GM23338 (cell line): ENCODE data around the gene TMA7B. TPM values are rescaled to one million over a fixed set of nuclear protein-coding genes. Genes with fewer than 3 reads are reported as not detected.

Source experiments
- ATAC-seq: fragments of 200-7000 bp; cut with Tn5 transposase; 3 replicates; pipeline ENCODE4 v1.9.1; 2020
- DNase-seq: peaks from one replicate; pipeline ENCODE4 v3.0.0-alpha.2; 2015; ENCODE audit warnings: low spot score
- H2AFZ ChIP-seq: fragments of 200-600 bp; sonication (generic); 2 replicates; pipeline ENCODE4 v1.8.0; 2016; ENCODE audit warnings: antibody characterized with exemption, mild to moderate bottlenecking, moderate library complexity
- H3F3A ChIP-seq: fragments of 200-600 bp; sonication (generic); replicated peaks from 2 replicates; pipeline ENCODE4 v1.8.0; 2017; ENCODE audit warnings: antibody characterized with exemption, mixed run types, low read depth
- H3K27ac ChIP-seq: fragments of 200-600 bp; sonication (generic); 2 replicates; pipeline ENCODE4 v1.6.1; 2016; ENCODE audit warnings: low read depth
- H3K27me3 ChIP-seq: fragments of 200-600 bp; sonication (generic); 2 replicates; pipeline ENCODE4 v1.8.0; 2016; ENCODE audit warnings: mild to moderate bottlenecking, mixed run types, moderate library complexity; ENCODE audit not compliant: insufficient read depth
- H3K36me3 ChIP-seq: fragments of 200-600 bp; sonication (generic); 2 replicates; pipeline ENCODE4 v1.8.0; 2016; ENCODE audit warnings: mild to moderate bottlenecking; ENCODE audit not compliant: insufficient read depth
- H3K4me1 ChIP-seq: fragments of 200-600 bp; sonication (generic); 2 replicates; pipeline ENCODE4 v1.8.0; 2016; ENCODE audit warnings: mild to moderate bottlenecking, moderate library complexity; ENCODE audit not compliant: insufficient read depth
- H3K4me2 ChIP-seq: fragments of 200-600 bp; sonication (generic); 2 replicates; pipeline ENCODE4 v1.7.1; 2017; ENCODE audit warnings: mixed run types
- H3K4me3 ChIP-seq: fragments of 200-600 bp; sonication (generic); 2 replicates; pipeline ENCODE4 v1.6.1; 2016; ENCODE audit warnings: mixed run types
- H3K79me2 ChIP-seq: fragments of 200-600 bp; sonication (generic); replicated peaks from 2 replicates; pipeline ENCODE4 v1.8.0; 2017; ENCODE audit warnings: mild to moderate bottlenecking; ENCODE audit not compliant: insufficient read depth
- H3K9me2 ChIP-seq: fragments of 200-600 bp; sonication (generic); 2 replicates; pipeline ENCODE4 v1.8.0; 2017; ENCODE audit not compliant: insufficient read depth
- H4K20me1 ChIP-seq: fragments of 200-600 bp; sonication (generic); replicated peaks from 2 replicates; pipeline ENCODE4 v1.8.0; 2017; ENCODE audit warnings: mild to moderate bottlenecking; ENCODE audit not compliant: insufficient read depth
- H3K27ac Mint-ChIP-seq: 2 replicates; pipeline ENCODE4 v1.8.0; 2020; ENCODE audit warnings: inconsistent platforms, mild to moderate bottlenecking, moderate library complexity, mixed read lengths
- H3K27me3 Mint-ChIP-seq: 3 replicates; pipeline ENCODE4 v1.8.0; 2022; ENCODE audit warnings: low read depth, mild to moderate bottlenecking, moderate library complexity, mixed read lengths, inconsistent platforms; ENCODE audit not compliant: insufficient read depth, poor library complexity
- H3K36me3 Mint-ChIP-seq: 3 replicates; pipeline ENCODE4 v1.8.0; 2021; ENCODE audit warnings: low read depth, mild to moderate bottlenecking, inconsistent platforms, moderate library complexity, mixed read lengths
- H3K4me1 Mint-ChIP-seq: 3 replicates; pipeline ENCODE4 v1.8.0; 2020; ENCODE audit warnings: mild to moderate bottlenecking, inconsistent platforms, mixed read lengths
- H3K4me3 Mint-ChIP-seq: 3 replicates; pipeline ENCODE4 v1.8.0; 2021; ENCODE audit warnings: moderate library complexity, mild to moderate bottlenecking, inconsistent platforms, mixed read lengths
- H3K9me3 Mint-ChIP-seq: 3 replicates; pipeline ENCODE4 v1.8.0; 2020; ENCODE audit warnings: moderate library complexity, mild to moderate bottlenecking, inconsistent platforms, mixed read lengths
- CREB1 ChIP-seq: fragments of 250-450 bp; sonication (Bioruptor Pico); IDR thresholded peaks from 2 replicates; pipeline ENCODE4 v1.5.0; 2020; ENCODE audit warnings: low read depth, mild to moderate bottlenecking, moderate library complexity
- EZH2 ChIP-seq: fragments of 200-600 bp; sonication (generic); IDR thresholded peaks from one replicate; pipeline ENCODE4 v1.8.0; 2017; ENCODE audit warnings: antibody characterized with exemption, mild to moderate bottlenecking, low read depth; ENCODE audit not compliant: unreplicated experiment
- EZH2phosphoT487 ChIP-seq: fragments of 200-600 bp; sonication (generic); IDR thresholded peaks from one replicate; pipeline ENCODE4 v1.8.1; 2018; ENCODE audit warnings: antibody characterized with exemption; ENCODE audit not compliant: unreplicated experiment
- JUNB ChIP-seq: IDR thresholded peaks from one replicate; pipeline ENCODE4 v1.6.1; 2016; ENCODE audit warnings: antibody characterized with exemption; ENCODE audit not compliant: unreplicated experiment
- NANOG ChIP-seq: IDR thresholded peaks from 2 replicates; pipeline ENCODE4 v1.6.1; 2016; ENCODE audit warnings: antibody characterized with exemption, borderline replicate concordance
- POLR2AphosphoS5 ChIP-seq: IDR thresholded peaks from 2 replicates; pipeline ENCODE4 v1.6.1; 2016; ENCODE audit warnings: antibody characterized with exemption, low read depth
- STAT1 ChIP-seq: IDR thresholded peaks from one replicate; pipeline ENCODE4 v1.6.1; 2016; ENCODE audit warnings: antibody characterized with exemption; ENCODE audit not compliant: unreplicated experiment
- ZNF114 ChIP-seq: fragments of 250-450 bp; sonication (Bioruptor Pico); IDR thresholded peaks from 2 replicates; pipeline ENCODE4 v1.5.0; 2020; ENCODE audit warnings: mild to moderate bottlenecking, moderate library complexity
- ZNF331 ChIP-seq: fragments of 250-450 bp; sonication (Bioruptor Pico); IDR thresholded peaks from 2 replicates; pipeline ENCODE4 v1.5.0; 2020; ENCODE audit warnings: low read depth, mild to moderate bottlenecking, moderate library complexity
- polyA plus RNA-seq: library from polyadenylated mRNA; unstranded; fragments of >200 nt; fragmentation: Nextera tagmentation; extraction: Ambion mirVana; gene quantifications from 2 replicates; pipeline ENCODE4 v1.2.1, GENCODE V29; 2016
- total RNA-seq: library from RNA; depleted of rRNA; stranded (reverse); fragments of >200 nt; shearing (Covaris generic); gene quantifications from 2 replicates; pipeline ENCODE4 v1.2.3, GENCODE V29; 2014
- TF ChIP-seq, protein P1 (sequence below): IDR thresholded peaks from one replicate; pipeline ENCODE4 v1.6.1; 2018; ENCODE audit warnings: antibody characterized with exemption; ENCODE audit not compliant: unreplicated experiment
- TF ChIP-seq, protein P2 (sequence below): fragments of 250-450 bp; sonication (Bioruptor Pico); IDR thresholded peaks from 2 replicates; pipeline ENCODE4 v1.5.0; 2020; ENCODE audit warnings: mild to moderate bottlenecking, moderate library complexity
- TF ChIP-seq, protein P3 (sequence below), 2 experiments: fragments of 200-600 bp in 1 of 2; sonication (generic) in 1 of 2; conservative IDR thresholded peaks; 2 replicates each; pipeline versions ENCODE4 v1.5.1 to v1.6.1; 2016 to 2017; ENCODE audit warnings: antibody characterized with exemption in 2 of 2, low read depth in 2 of 2, mild to moderate bottlenecking in 2 of 2, moderate library complexity in 1 of 2
- TF ChIP-seq, protein P4 (sequence below): IDR thresholded peaks from 2 replicates; pipeline ENCODE4 v1.6.1; 2016; ENCODE audit warnings: antibody characterized with exemption

Gene TMA7B
- total and polyA plus RNA-seq, 2 experiments from 2014 or later, result not detected

DNA sequence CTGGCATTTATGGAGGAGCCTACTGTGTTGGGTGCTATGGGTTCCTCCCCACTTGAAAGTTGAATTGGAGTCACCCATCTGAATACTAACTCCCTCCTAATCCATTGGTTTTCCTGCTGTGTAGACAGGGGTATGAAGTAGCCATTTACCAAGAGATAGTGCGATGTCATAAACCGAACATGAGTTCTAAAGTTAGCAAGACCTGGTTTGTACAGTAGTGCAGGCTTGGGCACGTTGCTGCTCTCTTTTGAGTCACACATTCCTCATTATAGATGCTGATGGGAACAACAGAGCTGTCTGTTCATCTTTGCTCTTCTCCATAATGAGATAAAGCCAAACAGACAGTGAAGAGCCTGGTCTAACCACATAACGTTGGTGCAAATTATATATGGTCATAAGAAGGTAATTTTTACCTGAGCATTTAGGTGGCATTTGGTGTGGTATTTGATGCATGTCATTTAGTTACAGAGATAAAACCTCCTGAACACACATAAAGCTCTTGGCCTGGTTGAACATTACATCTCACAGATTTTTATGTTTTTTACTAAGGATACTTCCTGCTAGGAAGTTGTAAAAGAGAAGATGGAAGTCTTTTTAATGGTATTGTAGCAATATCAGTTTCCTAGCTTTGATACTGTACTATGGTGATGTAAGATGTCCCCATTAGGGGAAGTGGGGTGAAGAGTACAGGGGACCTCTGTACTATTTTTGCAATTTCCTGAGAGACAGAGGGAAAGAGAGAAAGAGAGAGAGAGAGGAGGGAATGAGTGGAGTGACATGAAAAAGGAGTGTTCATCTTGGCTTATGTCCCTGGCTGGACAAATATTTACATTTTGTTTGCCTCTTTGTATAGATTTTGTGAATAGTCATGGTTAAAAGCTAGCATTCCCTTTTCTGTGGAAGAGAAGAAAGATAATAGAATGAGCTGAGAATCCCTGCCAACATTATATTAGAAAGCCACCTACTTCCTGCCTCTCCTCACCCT, 31.4 kb upstream of the TMA7B start:
- Mint-ChIP-seq H3K9me3 (no peaks in the 10 kb centered on the region), H3K27me3 (peaks cover 4% of the 10 kb centered on the region), H3K4me3 (no peak overlapping the region), H3K27ac (no peak overlapping the region), H3K36me3 (no peaks in the 10 kb centered on the region), H3K4me1 (peaks cover 26% of the 10 kb centered on the region)
- no peak overlapping the region for H3K4me2 ChIP-seq
- H3K36me3 ChIP-seq, result no peaks in the 10 kb centered on the region
- no peaks in the 10 kb centered on the region for H3K79me2 ChIP-seq
- H3K27ac ChIP-seq, result no peak overlapping the region
- ATAC-seq (no peak), DNase-seq (no peak)
- no peak overlapping the region for H2AFZ ChIP-seq
- no peaks in the 10 kb centered on the region for H3F3A ChIP-seq
- no peaks in the 10 kb centered on the region for H4K20me1 ChIP-seq
- peaks cover 13% of the 10 kb centered on the region for H3K4me1 ChIP-seq
- TF ChIP-seq, protein P1, sequence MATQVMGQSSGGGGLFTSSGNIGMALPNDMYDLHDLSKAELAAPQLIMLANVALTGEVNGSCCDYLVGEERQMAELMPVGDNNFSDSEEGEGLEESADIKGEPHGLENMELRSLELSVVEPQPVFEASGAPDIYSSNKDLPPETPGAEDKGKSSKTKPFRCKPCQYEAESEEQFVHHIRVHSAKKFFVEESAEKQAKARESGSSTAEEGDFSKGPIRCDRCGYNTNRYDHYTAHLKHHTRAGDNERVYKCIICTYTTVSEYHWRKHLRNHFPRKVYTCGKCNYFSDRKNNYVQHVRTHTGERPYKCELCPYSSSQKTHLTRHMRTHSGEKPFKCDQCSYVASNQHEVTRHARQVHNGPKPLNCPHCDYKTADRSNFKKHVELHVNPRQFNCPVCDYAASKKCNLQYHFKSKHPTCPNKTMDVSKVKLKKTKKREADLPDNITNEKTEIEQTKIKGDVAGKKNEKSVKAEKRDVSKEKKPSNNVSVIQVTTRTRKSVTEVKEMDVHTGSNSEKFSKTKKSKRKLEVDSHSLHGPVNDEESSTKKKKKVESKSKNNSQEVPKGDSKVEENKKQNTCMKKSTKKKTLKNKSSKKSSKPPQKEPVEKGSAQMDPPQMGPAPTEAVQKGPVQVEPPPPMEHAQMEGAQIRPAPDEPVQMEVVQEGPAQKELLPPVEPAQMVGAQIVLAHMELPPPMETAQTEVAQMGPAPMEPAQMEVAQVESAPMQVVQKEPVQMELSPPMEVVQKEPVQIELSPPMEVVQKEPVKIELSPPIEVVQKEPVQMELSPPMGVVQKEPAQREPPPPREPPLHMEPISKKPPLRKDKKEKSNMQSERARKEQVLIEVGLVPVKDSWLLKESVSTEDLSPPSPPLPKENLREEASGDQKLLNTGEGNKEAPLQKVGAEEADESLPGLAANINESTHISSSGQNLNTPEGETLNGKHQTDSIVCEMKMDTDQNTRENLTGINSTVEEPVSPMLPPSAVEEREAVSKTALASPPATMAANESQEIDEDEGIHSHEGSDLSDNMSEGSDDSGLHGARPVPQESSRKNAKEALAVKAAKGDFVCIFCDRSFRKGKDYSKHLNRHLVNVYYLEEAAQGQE, result no peak
- no peak for TF ChIP-seq NANOG
- TF ChIP-seq CREB1, result no peak
- TF ChIP-seq, protein P2, sequence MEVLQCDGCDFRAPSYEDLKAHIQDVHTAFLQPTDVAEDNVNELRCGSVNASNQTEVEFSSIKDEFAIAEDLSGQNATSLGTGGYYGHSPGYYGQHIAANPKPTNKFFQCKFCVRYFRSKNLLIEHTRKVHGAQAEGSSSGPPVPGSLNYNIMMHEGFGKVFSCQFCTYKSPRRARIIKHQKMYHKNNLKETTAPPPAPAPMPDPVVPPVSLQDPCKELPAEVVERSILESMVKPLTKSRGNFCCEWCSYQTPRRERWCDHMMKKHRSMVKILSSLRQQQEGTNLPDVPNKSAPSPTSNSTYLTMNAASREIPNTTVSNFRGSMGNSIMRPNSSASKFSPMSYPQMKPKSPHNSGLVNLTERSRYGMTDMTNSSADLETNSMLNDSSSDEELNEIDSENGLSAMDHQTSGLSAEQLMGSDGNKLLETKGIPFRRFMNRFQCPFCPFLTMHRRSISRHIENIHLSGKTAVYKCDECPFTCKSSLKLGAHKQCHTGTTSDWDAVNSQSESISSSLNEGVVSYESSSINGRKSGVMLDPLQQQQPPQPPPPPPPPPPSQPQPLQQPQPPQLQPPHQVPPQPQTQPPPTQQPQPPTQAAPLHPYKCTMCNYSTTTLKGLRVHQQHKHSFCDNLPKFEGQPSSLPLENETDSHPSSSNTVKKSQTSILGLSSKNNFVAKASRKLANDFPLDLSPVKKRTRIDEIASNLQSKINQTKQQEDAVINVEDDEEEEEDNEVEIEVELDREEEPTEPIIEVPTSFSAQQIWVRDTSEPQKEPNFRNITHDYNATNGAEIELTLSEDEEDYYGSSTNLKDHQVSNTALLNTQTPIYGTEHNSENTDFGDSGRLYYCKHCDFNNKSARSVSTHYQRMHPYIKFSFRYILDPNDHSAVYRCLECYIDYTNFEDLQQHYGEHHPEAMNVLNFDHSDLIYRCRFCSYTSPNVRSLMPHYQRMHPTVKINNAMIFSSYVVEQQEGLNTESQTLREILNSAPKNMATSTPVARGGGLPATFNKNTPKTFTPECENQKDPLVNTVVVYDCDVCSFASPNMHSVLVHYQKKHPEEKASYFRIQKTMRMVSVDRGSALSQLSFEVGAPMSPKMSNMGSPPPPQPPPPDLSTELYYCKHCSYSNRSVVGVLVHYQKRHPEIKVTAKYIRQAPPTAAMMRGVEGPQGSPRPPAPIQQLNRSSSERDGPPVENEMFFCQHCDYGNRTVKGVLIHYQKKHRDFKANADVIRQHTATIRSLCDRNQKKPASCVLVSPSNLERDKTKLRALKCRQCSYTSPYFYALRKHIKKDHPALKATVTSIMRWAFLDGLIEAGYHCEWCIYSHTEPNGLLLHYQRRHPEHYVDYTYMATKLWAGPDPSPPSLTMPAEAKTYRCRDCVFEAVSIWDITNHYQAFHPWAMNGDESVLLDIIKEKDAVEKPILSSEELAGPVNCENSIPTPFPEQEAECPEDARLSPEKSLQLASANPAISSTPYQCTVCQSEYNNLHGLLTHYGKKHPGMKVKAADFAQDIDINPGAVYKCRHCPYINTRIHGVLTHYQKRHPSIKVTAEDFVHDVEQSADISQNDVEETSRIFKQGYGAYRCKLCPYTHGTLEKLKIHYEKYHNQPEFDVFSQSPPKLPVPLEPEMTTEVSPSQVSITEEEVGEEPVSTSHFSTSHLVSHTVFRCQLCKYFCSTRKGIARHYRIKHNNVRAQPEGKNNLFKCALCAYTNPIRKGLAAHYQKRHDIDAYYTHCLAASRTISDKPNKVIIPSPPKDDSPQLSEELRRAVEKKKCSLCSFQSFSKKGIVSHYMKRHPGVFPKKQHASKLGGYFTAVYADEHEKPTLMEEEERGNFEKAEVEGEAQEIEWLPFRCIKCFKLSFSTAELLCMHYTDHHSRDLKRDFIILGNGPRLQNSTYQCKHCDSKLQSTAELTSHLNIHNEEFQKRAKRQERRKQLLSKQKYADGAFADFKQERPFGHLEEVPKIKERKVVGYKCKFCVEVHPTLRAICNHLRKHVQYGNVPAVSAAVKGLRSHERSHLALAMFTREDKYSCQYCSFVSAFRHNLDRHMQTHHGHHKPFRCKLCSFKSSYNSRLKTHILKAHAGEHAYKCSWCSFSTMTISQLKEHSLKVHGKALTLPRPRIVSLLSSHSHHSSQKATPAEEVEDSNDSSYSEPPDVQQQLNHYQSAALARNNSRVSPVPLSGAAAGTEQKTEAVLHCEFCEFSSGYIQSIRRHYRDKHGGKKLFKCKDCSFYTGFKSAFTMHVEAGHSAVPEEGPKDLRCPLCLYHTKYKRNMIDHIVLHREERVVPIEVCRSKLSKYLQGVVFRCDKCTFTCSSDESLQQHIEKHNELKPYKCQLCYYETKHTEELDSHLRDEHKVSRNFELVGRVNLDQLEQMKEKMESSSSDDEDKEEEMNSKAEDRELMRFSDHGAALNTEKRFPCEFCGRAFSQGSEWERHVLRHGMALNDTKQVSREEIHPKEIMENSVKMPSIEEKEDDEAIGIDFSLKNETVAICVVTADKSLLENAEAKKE, result no peak
- TF ChIP-seq EZH2, result no peak
- TF ChIP-seq ZNF114, result no peak
- TF ChIP-seq, protein P3, sequence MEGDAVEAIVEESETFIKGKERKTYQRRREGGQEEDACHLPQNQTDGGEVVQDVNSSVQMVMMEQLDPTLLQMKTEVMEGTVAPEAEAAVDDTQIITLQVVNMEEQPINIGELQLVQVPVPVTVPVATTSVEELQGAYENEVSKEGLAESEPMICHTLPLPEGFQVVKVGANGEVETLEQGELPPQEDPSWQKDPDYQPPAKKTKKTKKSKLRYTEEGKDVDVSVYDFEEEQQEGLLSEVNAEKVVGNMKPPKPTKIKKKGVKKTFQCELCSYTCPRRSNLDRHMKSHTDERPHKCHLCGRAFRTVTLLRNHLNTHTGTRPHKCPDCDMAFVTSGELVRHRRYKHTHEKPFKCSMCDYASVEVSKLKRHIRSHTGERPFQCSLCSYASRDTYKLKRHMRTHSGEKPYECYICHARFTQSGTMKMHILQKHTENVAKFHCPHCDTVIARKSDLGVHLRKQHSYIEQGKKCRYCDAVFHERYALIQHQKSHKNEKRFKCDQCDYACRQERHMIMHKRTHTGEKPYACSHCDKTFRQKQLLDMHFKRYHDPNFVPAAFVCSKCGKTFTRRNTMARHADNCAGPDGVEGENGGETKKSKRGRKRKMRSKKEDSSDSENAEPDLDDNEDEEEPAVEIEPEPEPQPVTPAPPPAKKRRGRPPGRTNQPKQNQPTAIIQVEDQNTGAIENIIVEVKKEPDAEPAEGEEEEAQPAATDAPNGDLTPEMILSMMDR (conservative IDR thresholded peaks at IDR 0.05; ENCODE audit: low read depth in 2 of 2), result no peak
- no peak for TF ChIP-seq STAT1
- no peak for TF ChIP-seq JUNB
- TF ChIP-seq, protein P4, sequence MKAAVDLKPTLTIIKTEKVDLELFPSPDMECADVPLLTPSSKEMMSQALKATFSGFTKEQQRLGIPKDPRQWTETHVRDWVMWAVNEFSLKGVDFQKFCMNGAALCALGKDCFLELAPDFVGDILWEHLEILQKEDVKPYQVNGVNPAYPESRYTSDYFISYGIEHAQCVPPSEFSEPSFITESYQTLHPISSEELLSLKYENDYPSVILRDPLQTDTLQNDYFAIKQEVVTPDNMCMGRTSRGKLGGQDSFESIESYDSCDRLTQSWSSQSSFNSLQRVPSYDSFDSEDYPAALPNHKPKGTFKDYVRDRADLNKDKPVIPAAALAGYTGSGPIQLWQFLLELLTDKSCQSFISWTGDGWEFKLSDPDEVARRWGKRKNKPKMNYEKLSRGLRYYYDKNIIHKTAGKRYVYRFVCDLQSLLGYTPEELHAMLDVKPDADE, result no peak
- TF ChIP-seq ZNF331 (CRISPR knock-in tag), result no peak
- no peak for TF ChIP-seq POLR2AphosphoS5
- TF ChIP-seq EZH2phosphoT487, result no peak
- no peaks in the 10 kb centered on the region for H3K9me2 ChIP-seq
- no peak overlapping the region for H3K4me3 ChIP-seq
- no peaks in the 10 kb centered on the region for H3K27me3 ChIP-seq
